Smooth muscle cell (in vitro differentiated cells): ENCODE results near the gene ACACA. TPM values are rescaled to one million over a fixed set of nuclear protein-coding genes. Genes with fewer than 3 reads are reported as not detected.

Source experiments
- DNase-seq: peaks from one replicate; lab custom pipeline; 2025; ENCODE audit not compliant: unreplicated experiment; lab: John Stamatoyannopoulos, UW
- H2AFZ ChIP-seq: fragments of 200-600 bp; sonication (generic); 2 replicates; pipeline ENCODE4 v1.6.0; 2016; ENCODE audit warnings: antibody characterized with exemption, low read depth, mild to moderate bottlenecking
- H3F3A ChIP-seq: fragments of 200-600 bp; sonication (generic); 2 replicates; pipeline ENCODE4 v1.6.0; 2017; ENCODE audit warnings: antibody characterized with exemption, low read depth
- H3K27ac ChIP-seq: fragments of 200-600 bp; sonication (generic); 2 replicates; pipeline ENCODE4 v1.5.1; 2016; ENCODE audit warnings: low read depth, mild to moderate bottlenecking
- H3K27me3 ChIP-seq: fragments of 200-600 bp; sonication (generic); 2 replicates; pipeline ENCODE4 v1.6.1; 2016; ENCODE audit warnings: low read depth, mild to moderate bottlenecking
- H3K36me3 ChIP-seq: fragments of 200-600 bp; sonication (generic); 2 replicates; pipeline ENCODE4 v1.5.1; 2016; ENCODE audit warnings: low read depth
- H3K4me1 ChIP-seq: fragments of 200-600 bp; sonication (generic); 2 replicates; pipeline ENCODE4 v1.5.1; 2016; ENCODE audit warnings: low read depth
- H3K4me2 ChIP-seq: fragments of 200-600 bp; sonication (generic); 2 replicates; pipeline ENCODE4 v1.6.0; 2016; ENCODE audit warnings: mild to moderate bottlenecking
- H3K4me3 ChIP-seq: fragments of 200-600 bp; sonication (generic); 2 replicates; pipeline ENCODE4 v1.5.1; 2016; ENCODE audit warnings: mild to moderate bottlenecking
- H3K79me2 ChIP-seq: fragments of 200-600 bp; sonication (generic); 2 replicates; pipeline ENCODE4 v1.6.0; 2016; ENCODE audit warnings: low read depth, mild to moderate bottlenecking
- H3K9ac ChIP-seq: fragments of 200-600 bp; sonication (generic); 2 replicates; pipeline ENCODE4 v1.6.0; 2016; ENCODE audit warnings: low read depth
- H3K9me3 ChIP-seq: fragments of 200-600 bp; sonication (generic); replicated peaks from 2 replicates; pipeline ENCODE4 v1.5.1; 2016; ENCODE audit warnings: low read depth
- H4K20me1 ChIP-seq: fragments of 200-600 bp; sonication (generic); 2 replicates; pipeline ENCODE4 v1.6.0; 2016; ENCODE audit warnings: low read depth
- CTCF ChIP-seq: fragments of 200-600 bp; sonication (generic); IDR thresholded peaks from 2 replicates; pipeline ENCODE4 v1.5.1; 2017; ENCODE audit warnings: borderline replicate concordance, mild to moderate bottlenecking, antibody characterized with exemption; ENCODE audit not compliant: insufficient read depth, poor library complexity, severe bottlenecking
- WGBS: methylation state at CpG from one replicate; pipeline ENCODE4 v1.1.7; 2016; ENCODE audit warnings: low lambda C conversion rate; 5-methylcytosine and 5-hydroxymethylcytosine counted together
- polyA plus RNA-seq: library from polyadenylated mRNA; unstranded; fragments of >200 nt; fragmentation: Nextera tagmentation; extraction: Ambion mirVana; gene quantifications from 2 replicates; pipeline ENCODE4 v1.2.1, GENCODE V29; 2016
- total RNA-seq: library from RNA; depleted of rRNA; stranded (reverse); fragments of >200 nt; gene quantifications from 2 replicates; pipeline ENCODE4 v1.2.3, GENCODE V29; 2014

ACACA gene
- total and polyA plus RNA-seq, 2 experiments from 2014 or later, result 16.4 to 33.9 TPM

- peaks cover 4% of the 10 kb centered on the region for H3K36me3 ChIP-seq
- H3K4me1 ChIP-seq, result peaks cover 17% of the 10 kb centered on the region
- no peaks in the 10 kb centered on the region for H3K9me3 ChIP-seq
- H3K4me2 ChIP-seq, result no peak overlapping the region
- no peak overlapping the region for H2AFZ ChIP-seq
- no peak for TF ChIP-seq CTCF
- H4K20me1 ChIP-seq, result no peaks in the 10 kb centered on the region
- H3K4me3 ChIP-seq, result no peak overlapping the region
- H3K27ac ChIP-seq, result no peak overlapping the region
- no peaks in the 10 kb centered on the region for H3K27me3 ChIP-seq
- H3K9ac ChIP-seq, result no peak overlapping the region
- no peaks in the 10 kb centered on the region for H3F3A ChIP-seq
- H3K79me2 ChIP-seq, result no peaks in the 10 kb centered on the region
- DNase-seq, result no peak
- 89% methylated on average over 5 of the region's 5 CpGs for WGBS
Observed at GRCh38 chr17:37109106-37109505, 297.5 kb downstream of the ACACA start.

- H3K4me1 ChIP-seq, result peaks cover 17% of the 10 kb centered on the region
- H3K27ac ChIP-seq, result no peak overlapping the region
- no peak overlapping the region for H3K4me3 ChIP-seq
- no peaks in the 10 kb centered on the region for H4K20me1 ChIP-seq
- 93% methylated on average over 7 of the region's 7 CpGs for WGBS
- no peaks in the 10 kb centered on the region for H3F3A ChIP-seq
- peaks cover 11% of the 10 kb centered on the region for H3K36me3 ChIP-seq
- no peaks in the 10 kb centered on the region for H3K27me3 ChIP-seq
- no peaks in the 10 kb centered on the region for H3K79me2 ChIP-seq
- H3K4me2 ChIP-seq, result no peak overlapping the region
- H3K9me3 ChIP-seq, result no peaks in the 10 kb centered on the region
- no peak for TF ChIP-seq CTCF
- H2AFZ ChIP-seq, result no peak overlapping the region
- no peak overlapping the region for H3K9ac ChIP-seq
- DNase-seq, result no peak
Observed at GRCh38 chr17:37107406-37108083, 299.1 kb downstream of the ACACA start.

GRCh38 chr17:37106049-37106448 lies 300.6 kb downstream of the ACACA start:
- peaks cover 13% of the 10 kb centered on the region for H3K4me1 ChIP-seq
- TF ChIP-seq CTCF, result no peak
- 85% methylated on average over 1 of the region's 1 CpG for WGBS

GRCh38 chr17:37103231-37103630 lies 303.4 kb downstream of the ACACA start:
- H2AFZ ChIP-seq, result no peak overlapping the region

More at GRCh38 chr17:37106049-37106448, 300.6 kb downstream of the ACACA start:
- DNase-seq, result no peak
- Histone ChIP-seq H3K9me3 (no peaks in the 10 kb centered on the region), H3K27ac (no peak overlapping the region), H3K4me2 (no peak overlapping the region), H3F3A (no peaks in the 10 kb centered on the region), H3K27me3 (no peaks in the 10 kb centered on the region), H3K4me3 (no peak overlapping the region), H2AFZ (no peak overlapping the region), H3K36me3 (peaks cover 8% of the 10 kb centered on the region), H3K9ac (no peak overlapping the region), H4K20me1 (no peaks in the 10 kb centered on the region), H3K79me2 (no peaks in the 10 kb centered on the region)

More at GRCh38 chr17:37103231-37103630, 303.4 kb downstream of the ACACA start:
- WGBS, result 99% methylated on average over 4 of the region's 4 CpGs
- Histone ChIP-seq H3K79me2 (no peaks in the 10 kb centered on the region), H3F3A (peaks cover 2% of the 10 kb centered on the region), H3K9me3 (no peaks in the 10 kb centered on the region), H3K4me3 (no peak overlapping the region), H3K4me1 (no peaks in the 10 kb centered on the region), H3K36me3 (peaks cover 7% of the 10 kb centered on the region), H3K4me2 (no peak overlapping the region), H3K27me3 (no peaks in the 10 kb centered on the region), H3K27ac (no peak overlapping the region), H4K20me1 (no peaks in the 10 kb centered on the region), H3K9ac (no peak overlapping the region)
- no peak for TF ChIP-seq CTCF
- DNase-seq, result no peak
